Measurements from ENCODE around the gene TMEM208. TPM values are rescaled to one million over a fixed set of nuclear protein-coding genes. Genes with fewer than 3 reads are reported as not detected.

TMEM208 gene
- polyA plus RNA-seq, 1 of the 3 experiments (the other 2 are of a cell fraction), result 98.2 TPM

- TF ChIP-seq TCF12 (IDR thresholded peaks at IDR 0.05) (peak; percentile 84), FOSL2 (IDR thresholded peaks at IDR 0.05; ENCODE audit: borderline replicate concordance, low read depth) (peak; percentile 98), ELF1 (IDR thresholded peaks at IDR 0.05) (no peak), ZBTB33 (IDR thresholded peaks at IDR 0.05; ENCODE audit: borderline replicate concordance, low read depth) (no peak), CHD2 (IDR thresholded peaks at IDR 0.05; ENCODE audit: low read length, partially characterized antibody) (no peak)
Observed at GRCh38 chr16:67277294-67277998, 50.5 kb downstream of the TMEM208 start (continued).

GRCh38 chr16:67277999-67278772, 51.3 kb downstream of the TMEM208 start:
- Histone ChIP-seq H3K9ac (peak overlapping the region; percentile 82), H3K9me3 (no peaks in the 10 kb centered on the region), H3K27me3 (ENCODE audit: insufficient read depth) (no peaks in the 10 kb centered on the region), H3K9me2 (no peaks in the 10 kb centered on the region), H4K20me1 (ENCODE audit: insufficient read depth) (no peaks in the 10 kb centered on the region), H3K36me3 (replicated peaks in 1 of 2; ENCODE audit: control insufficient read depth in 1 of 2, insufficient read depth in 2 of 2, low read length in 1 of 2) (peaks cover 20 to 35% of the 10 kb centered on the region in 2 experiments), H3K4me2 (peak overlapping the region; percentile 96), H3K27ac (ENCODE audit: low read depth in 2 of 2, low read length in 1 of 2) (peak overlapping the region; percentile 54 to 100), H2AFZ (ENCODE audit: low read depth) (no peak overlapping the region), H3F3A (replicated peaks; ENCODE audit: insufficient read depth) (peaks cover 28% of the 10 kb centered on the region), H3K4me3 (ENCODE audit: low read depth in 2 of 2, low read length in 1 of 2) (peak overlapping the region; percentile 64), H3K79me2 (ENCODE audit: insufficient read depth) (peaks cover 34% of the 10 kb centered on the region), H3K4me1 (ENCODE audit: control insufficient read depth in 1 of 2, insufficient read depth in 2 of 2, low read depth in 1 of 2, low read length in 1 of 2) (peaks cover 25 to 29% of the 10 kb centered on the region in 2 experiments; a peak in 3 of 4 replicates)
- WGBS (ENCODE audit: low lambda C conversion rate), result 0% methylated on average over 6 of the region's 13 CpGs
- DNase-seq, result no peak
- POLR2A ChIA-PET, result no interaction called here
- CTCF ChIA-PET, result interaction anchor here (0.6 to 2.2 kb wide), 36 partner anchors 8 to 396 kb away, joined by 3 to 12 read pairs (median 3); partner anchors contain the start of genes ATP6V0D1, KCTD19, LRRC36 and SLC9A5
- TF ChIP-seq FOXM1 (IDR thresholded peaks at IDR 0.05; ENCODE audit: low read depth) (no peak), SIN3A (IDR thresholded peaks at IDR 0.05; ENCODE audit: borderline replicate concordance, low read depth, low read length) (no peak), RXRA (IDR thresholded peaks at IDR 0.05; ENCODE audit: borderline replicate concordance, low read depth) (peak; percentile 34; the same call in 1 of the 2 replicates), PBX3 (IDR thresholded peaks at IDR 0.05) (0 out of 2 replicates have a peak, but pooled peaks have one; percentile 3), YY1 (IDR thresholded peaks at IDR 0.05; ENCODE audit: low read depth) (0 out of 2 replicates have a peak, but pooled peaks have one; percentile 14), JUND (IDR thresholded peaks at IDR 0.05) (no peak; the same call in 1 of the 2 replicates), GATA2 (CRISPR knock-in tag; IDR thresholded peaks at IDR 0.05) (no peak), GABPA (IDR thresholded peaks at IDR 0.05; ENCODE audit: low read depth) (no peak), EP300 (IDR thresholded peaks at IDR 0.05; ENCODE audit: borderline replicate concordance in 1 of 2, low read depth in 1 of 2, low read length in 1 of 2) (peak in 1 of 2 experiments; percentile 66; a peak in 1 of 4 replicates), MEF2A (IDR thresholded peaks at IDR 0.05; ENCODE audit: borderline replicate concordance, low read depth) (no peak), MAX (IDR thresholded peaks at IDR 0.05; ENCODE audit: low read depth) (peak; percentile 59), USF1 (IDR thresholded peaks at IDR 0.05; ENCODE audit: borderline replicate concordance, low read depth) (no peak), RCOR1 (IDR thresholded peaks at IDR 0.05; ENCODE audit: low read length) (no peak), RFX5 (IDR thresholded peaks at IDR 0.05; ENCODE audit: low read length) (no peak), FOSL2 (IDR thresholded peaks at IDR 0.05; ENCODE audit: borderline replicate concordance, low read depth) (peak; percentile 81; the same call in 1 of the 2 replicates), MXI1 (IDR thresholded peaks at IDR 0.05; ENCODE audit: low read depth, low read length) (no peak), POLR2AphosphoS5 (IDR thresholded peaks at IDR 0.05; ENCODE audit: low read depth, low read length) (no peak; the same call in 1 of the 2 replicates), REST (IDR thresholded peaks at IDR 0.05; ENCODE audit: low read depth, low read length) (no peak; the same call in 1 of the 2 replicates), NFIC (IDR thresholded peaks at IDR 0.05; ENCODE audit: borderline replicate concordance) (peak; percentile 91), TCF12 (IDR thresholded peaks at IDR 0.05) (peak; percentile 71)

All from SK-N-SH (cell line).